SK-N-SH treated with all-trans-retinoic acid at 6 μM for 48 hours (cell line): ENCODE data around the gene MCRIP2.

Experiments used
- BACH2 ChIP-seq: fragments of 250-450 bp; sonication (Bioruptor Pico); IDR thresholded peaks from 2 replicates; pipeline ENCODE4 v1.9.0; 2021; ENCODE audit warnings: mild to moderate bottlenecking, borderline replicate concordance
- CSDC2 ChIP-seq: fragments of 250-450 bp; sonication (Bioruptor Pico); IDR thresholded peaks from 2 replicates; pipeline ENCODE4 v1.5.0; 2020; ENCODE audit warnings: mild to moderate bottlenecking, moderate library complexity
- CSRNP3 ChIP-seq: fragments of 250-450 bp; sonication (Bioruptor Pico); IDR thresholded peaks from 2 replicates; pipeline ENCODE4 v1.5.1; 2021; ENCODE audit warnings: mild to moderate bottlenecking, moderate library complexity
- ISL1 ChIP-seq: fragments of 250-450 bp; sonication (Bioruptor Pico); IDR thresholded peaks from 2 replicates; pipeline ENCODE4 v2.1.2; 2022; ENCODE audit warnings: mild to moderate bottlenecking, moderate library complexity
- PPARA ChIP-seq: fragments of 250-450 bp; sonication (Bioruptor Pico); IDR thresholded peaks from 2 replicates; pipeline ENCODE4 v1.5.0; 2020; ENCODE audit warnings: mild to moderate bottlenecking, borderline replicate concordance
- RARB ChIP-seq: fragments of 250-450 bp; sonication (Bioruptor Pico); IDR thresholded peaks from 2 replicates; pipeline ENCODE4 v1.8.0; 2021; ENCODE audit warnings: mild to moderate bottlenecking, moderate library complexity
- SNAI2 ChIP-seq: fragments of 250-450 bp; sonication (Bioruptor Pico); IDR thresholded peaks from 2 replicates; pipeline ENCODE4 v1.5.0; 2020; ENCODE audit warnings: mild to moderate bottlenecking, moderate library complexity
- TOX ChIP-seq: fragments of 250-450 bp; sonication (Bioruptor Pico); IDR thresholded peaks from 2 replicates; pipeline ENCODE4 v1.8.0; 2021; ENCODE audit warnings: mild to moderate bottlenecking, moderate library complexity, borderline replicate concordance
- ZFP30 ChIP-seq: fragments of 450-650 bp; formaldehyde crosslinking; IDR thresholded peaks from 2 replicates; pipeline ENCODE4 v1.5.0; 2022; ENCODE audit warnings: mild to moderate bottlenecking, moderate library complexity

GRCh38 chr16:591892-592517 lies 49.6 kb upstream of the MCRIP2 start:
- TF ChIP-seq RARB (CRISPR knock-in tag) (no peak), ISL1 (CRISPR knock-in tag) (no peak), BACH2 (CRISPR knock-in tag) (no peak), ZFP30 (CRISPR knock-in tag) (no peak), PPARA (no peak), CSRNP3 (no peak), TOX (CRISPR knock-in tag) (no peak), CSDC2 (CRISPR knock-in tag) (no peak), SNAI2 (CRISPR knock-in tag) (no peak)
